HG02970 (cell line): ENCODE data around the gene AREG.

Experiments
- ATAC-seq: cut with Tn5 transposase; IDR thresholded peaks from one replicate; pipeline ENCODE4 v1.9.1; 2021; ENCODE audit warnings: mild to moderate bottlenecking, moderate library complexity, moderate number of reproducible peaks; ENCODE audit not compliant: unreplicated experiment, low FRiP score

AREG gene

GRCh38 chr4:74501579-74501978 lies 56.6 kb downstream of the AREG start:
- ATAC-seq = no peak

- no peak for ATAC-seq
These were observed 58.6 kb downstream of the AREG start for GRCh38 chr4:74503580-74503979.

- ATAC-seq = no peak
These were observed 59.3 kb downstream of the AREG start for GRCh38 chr4:74504212-74504611.
